HG03060 (cell line): Measurements from ENCODE around the gene KRTAP20-1.

Experiments used
- ATAC-seq: cut with Tn5 transposase; IDR thresholded peaks from one replicate; pipeline ENCODE4 v1.9.1; 2021; ENCODE audit warnings: low read depth, moderate number of reproducible peaks; ENCODE audit not compliant: unreplicated experiment

Gene KRTAP20-1

GRCh38 chr21:30642564-30642963 is 26.3 kb downstream of the KRTAP20-1 start, which contains the start of gene KRTAP20-3:
TSS of gene KRTAP20-3 (plus strand) at chr21:30642864.
- ATAC-seq: no peak

GRCh38 chr21:30646904-30647414 is 30.7 kb downstream of the KRTAP20-1 start:
- no peak for ATAC-seq

GRCh38 chr21:30652891-30653290 is 36.7 kb downstream of the KRTAP20-1 start:
- ATAC-seq: no peak
